H1 (cell line): ENCODE results near the gene LPP. TPM values are rescaled to one million over a fixed set of nuclear protein-coding genes. Genes with fewer than 3 reads are reported as not detected.

ENCODE experiments used
- CTCF ChIA-PET: fragments of 300-600 bp; sonication (Branson Sonifier 250); formaldehyde crosslinking; loops from one replicate; lab custom pipeline; 2021; ENCODE audit not compliant: partially characterized antibody; lab: Charles Lee
- POLR2A ChIA-PET: fragments of 300-600 bp; sonication (Branson Sonifier 250); formaldehyde crosslinking; loops from one replicate; lab custom pipeline; 2021; ENCODE audit warnings: inconsistent platforms; ENCODE audit not compliant: partially characterized antibody; lab: Charles Lee
- DNase-seq, 2 experiments: peaks; one replicate each; pipeline versions ENCODE4 v3.0.0 to v3.0.0-alpha.2; 2010 to 2022; ENCODE audit warnings: low spot score in 2 of 2, low read depth in 1 of 2, mixed read lengths in 1 of 2
- FAIRE-seq: peaks from 2 replicates; lab custom pipeline; 2011; peaks lifted over from hg19 to GRCh38; lab: Jason Lieb, UNC
- H2AFZ ChIP-seq: 2 replicates; pipeline ENCODE4 v1.8.1; 2012; ENCODE audit warnings: low read length, inconsistent platforms
- H2AK5ac ChIP-seq: 2 replicates; pipeline ENCODE4 v1.6.1; 2013; ENCODE audit warnings: low read depth, low read length
- H2BK120ac ChIP-seq: replicated peaks from 2 replicates; pipeline ENCODE3; 2013; ENCODE audit warnings: low read depth, low read length, inconsistent platforms
- H2BK12ac ChIP-seq: 2 replicates; pipeline ENCODE4 v1.6.1; 2013; ENCODE audit warnings: low read depth, low read length
- H2BK15ac ChIP-seq: 2 replicates; pipeline ENCODE4 v1.6.1; 2013; ENCODE audit warnings: low read length
- H2BK20ac ChIP-seq: 2 replicates; pipeline ENCODE4 v1.6.1; 2013; ENCODE audit warnings: low read length
- H2BK5ac ChIP-seq: 2 replicates; pipeline ENCODE4 v1.6.1; 2013; ENCODE audit warnings: low read depth, low read length
- H3K14ac ChIP-seq: 2 replicates; pipeline ENCODE4 v1.6.1; 2013; ENCODE audit warnings: inconsistent platforms; ENCODE audit not compliant: insufficient read length
- H3K18ac ChIP-seq: 2 replicates; pipeline ENCODE4 v1.6.1; 2013; ENCODE audit warnings: low read length; ENCODE audit errors: extremely low read depth
- H3K23ac ChIP-seq: 2 replicates; pipeline ENCODE4 v1.6.1; 2013; ENCODE audit warnings: inconsistent platforms; ENCODE audit not compliant: insufficient read length
- H3K23me2 ChIP-seq: 2 replicates; pipeline ENCODE4 v1.6.1; 2013; ENCODE audit warnings: low read depth, low read length
- H3K27ac ChIP-seq: 2 replicates; pipeline ENCODE4 v1.6.1; 2011; ENCODE audit warnings: low read depth, low read length, inconsistent platforms
- H3K27me3 ChIP-seq, 4 experiments: replicated peaks in 1 of 4; 1 replicate in 1 of 4; 2 replicates in 3 of 4; pipeline versions ENCODE4 v1.6.1 to v1.8.1; 2011 to 2013; ENCODE audit warnings: low read length in 3 of 4, mild to moderate bottlenecking in 3 of 4, inconsistent platforms in 2 of 4, mixed read lengths in 2 of 4, moderate library complexity in 1 of 4; ENCODE audit not compliant: control insufficient read depth in 3 of 4, insufficient read depth in 3 of 4; ENCODE audit errors: extremely low read depth in 1 of 4
- H3K36me3 ChIP-seq, 4 experiments: 2 replicates each; pipeline versions ENCODE4 v1.6.1 to v1.8.1; 2011 to 2013; ENCODE audit warnings: mild to moderate bottlenecking in 4 of 4, low read length in 3 of 4, moderate library complexity in 2 of 4, control low read depth in 1 of 4, inconsistent platforms in 1 of 4; ENCODE audit not compliant: insufficient read depth in 4 of 4, control insufficient read depth in 2 of 4
- H3K4ac ChIP-seq: replicated peaks from 2 replicates; pipeline ENCODE3; 2013; ENCODE audit warnings: low read length, low read depth, mixed read lengths, inconsistent platforms; ENCODE audit not compliant: insufficient read length
- H3K4me1 ChIP-seq, 4 experiments: replicated peaks in 1 of 4; 1 replicate in 1 of 4; 2 replicates in 3 of 4; pipeline versions ENCODE4 v1.6.1 to v1.8.1; 2011 to 2013; ENCODE audit warnings: low read length in 3 of 4, inconsistent platforms in 2 of 4, mixed read lengths in 1 of 4; ENCODE audit not compliant: insufficient read depth in 4 of 4, control insufficient read depth in 3 of 4
- H3K4me2 ChIP-seq, 2 experiments: 2 replicates each; pipeline versions ENCODE4 v1.6.1 to v1.8.1; 2011 to 2013; ENCODE audit warnings: low read depth in 2 of 2, low read length in 2 of 2, control low read depth in 1 of 2, inconsistent platforms in 1 of 2, mild to moderate bottlenecking in 1 of 2; ENCODE audit not compliant: insufficient read depth in 1 of 2
- H3K4me3 ChIP-seq, 4 experiments: fragments of 200-600, 300-600 bp in 1 of 4; sonication (generic), shearing (Covaris generic), sonication (Bioruptor Twin) in 1 of 4; 2 replicates each; pipeline versions ENCODE4 v1.5.1 to v1.8.1; 2011 to 2016; ENCODE audit warnings: low read length in 4 of 4, low read depth in 3 of 4, control low read depth in 2 of 4, inconsistent platforms in 2 of 4, mild to moderate bottlenecking in 2 of 4, mixed read lengths in 1 of 4, moderate library complexity in 1 of 4; ENCODE audit not compliant: insufficient read depth in 2 of 4; ENCODE audit errors: extremely low read depth in 1 of 4
- H3K56ac ChIP-seq: replicated peaks from 2 replicates; pipeline ENCODE3; 2013; ENCODE audit warnings: low read depth, mild to moderate bottlenecking, mixed read lengths, low read length, inconsistent platforms; ENCODE audit not compliant: insufficient read length
- H3K79me1 ChIP-seq: 2 replicates; pipeline ENCODE4 v1.6.1; 2013; ENCODE audit warnings: low read depth, low read length, control low read depth
- H3K79me2 ChIP-seq, 2 experiments: 2 replicates each; pipeline versions ENCODE4 v1.6.1 to v1.8.1; 2012 to 2013; ENCODE audit warnings: low read length in 2 of 2, mild to moderate bottlenecking in 2 of 2, inconsistent platforms in 1 of 2; ENCODE audit not compliant: insufficient read depth in 2 of 2, control insufficient read depth in 1 of 2
- H3K9ac ChIP-seq, 4 experiments: replicated peaks in 1 of 4; 1 replicate in 1 of 4; 2 replicates in 3 of 4; pipeline versions ENCODE4 v1.6.1 to v1.8.1; 2011 to 2013; ENCODE audit warnings: low read depth in 3 of 4, low read length in 3 of 4, control low read depth in 2 of 4, mild to moderate bottlenecking in 2 of 4, moderate library complexity in 2 of 4, inconsistent platforms in 1 of 4; ENCODE audit errors: extremely low read depth in 1 of 4
- H3K9me3 ChIP-seq, 2 experiments: 2 replicates each; pipeline versions ENCODE4 v1.6.1 to v1.8.1; 2012 to 2013; ENCODE audit warnings: mild to moderate bottlenecking in 2 of 2, moderate library complexity in 2 of 2, control low read depth in 1 of 2, inconsistent platforms in 1 of 2, low read depth in 1 of 2, low read length in 1 of 2, mixed read lengths in 1 of 2; ENCODE audit not compliant: insufficient read depth in 2 of 2
- H4K20me1 ChIP-seq, 2 experiments: replicated peaks in 1 of 2; 2 replicates each; pipeline versions ENCODE3 to v1.8.1; 2011 to 2013; ENCODE audit warnings: inconsistent platforms in 2 of 2, low read length in 2 of 2, mild to moderate bottlenecking in 1 of 2; ENCODE audit not compliant: insufficient read depth in 2 of 2, control insufficient read depth in 1 of 2
- H4K5ac ChIP-seq: 2 replicates; pipeline ENCODE4 v1.6.1; 2013; ENCODE audit warnings: low read length, low read depth, mixed read lengths, inconsistent platforms; ENCODE audit not compliant: insufficient read length
- H4K8ac ChIP-seq: 2 replicates; pipeline ENCODE4 v1.8.0; 2013; ENCODE audit warnings: mild to moderate bottlenecking, moderate library complexity, low read length, inconsistent platforms; ENCODE audit not compliant: insufficient read depth; ENCODE audit errors: extremely low read depth
- H4K91ac ChIP-seq: replicated peaks from 2 replicates; pipeline ENCODE3; 2013; ENCODE audit warnings: low read length, mixed read lengths, inconsistent platforms; ENCODE audit not compliant: insufficient read length
- CEBPB ChIP-seq: IDR thresholded peaks from 2 replicates; pipeline ENCODE4 v1.6.1; 2012; ENCODE audit warnings: low read depth, low read length
- JUN ChIP-seq: IDR thresholded peaks from 2 replicates; pipeline ENCODE4 v1.6.1; 2011; ENCODE audit warnings: low read depth, mild to moderate bottlenecking, improper control_type of control experiment, low read length
- TBP ChIP-seq: IDR thresholded peaks from 2 replicates; pipeline ENCODE4 v1.6.1; 2011; ENCODE audit warnings: low read depth, low read length, improper control_type of control experiment
- TCF12 ChIP-seq: IDR thresholded peaks from 2 replicates; pipeline ENCODE4 v1.6.1; 2011; ENCODE audit warnings: low read depth, mild to moderate bottlenecking, low read length
- USF2 ChIP-seq: IDR thresholded peaks from 2 replicates; pipeline ENCODE4 v1.6.1; 2011; ENCODE audit warnings: low read length, improper control_type of control experiment
- WGBS, 2 experiments: shearing (Covaris generic) in 1 of 2; methylation state at CpG; one replicate each; pipeline versions ENCODE4 v1.1.6 to v1.1.7; 2013 to 2015; ENCODE audit warnings: low lambda C conversion rate in 2 of 2, mixed read lengths in 2 of 2, inconsistent platforms in 1 of 2, low coverage in 1 of 2, missing lambda C conversion rate in 1 of 2; ENCODE audit not compliant: insufficient replicate concordance in 2 of 2, insufficient coverage in 1 of 2, insufficient read length in 1 of 2; ENCODE audit errors: extremely low coverage in 1 of 2, missing lambda C conversion rate in 1 of 2; 5-methylcytosine and 5-hydroxymethylcytosine counted together
- polyA plus RNA-seq, 7 experiments: library from polyadenylated mRNA; depleted of rRNA in 3 of 7; stranded (reverse) in 5 of 7; unstranded in 2 of 7; fragments of >200 nt in 5 of 7; fragments of 200-250 nt in 2 of 7; gene quantifications; 1 replicate in 5 of 7; 2 replicates in 1 of 7; 4 replicates in 1 of 7; pipeline versions ENCODE4 v1.2.1 to v1.2.3, GENCODE V29; 2011 to 2013; ENCODE audit warnings: missing spikeins in 2 of 7, mixed read lengths in 2 of 7
- total RNA-seq: library from RNA; stranded (reverse); fragmentation: NEBNext Ultra II Directional; extraction: Animal tissue kit (Norgen Biotek cat#: 25700); gene quantifications from 2 replicates; pipeline ENCODE4 v1.2.1, GENCODE V29; 2021

The LPP gene
- total and polyA plus RNA-seq, 2 of the 8 experiments (the other 6 are each of a cell fraction or from before 2014, with no cell fraction given), result 10.0 to 53.3 TPM

GRCh38 chr3:188520466-188520865, 366.5 kb downstream of the LPP start:
- no peak overlapping the region for H4K8ac ChIP-seq
- no peak overlapping the region for H2BK5ac ChIP-seq
- no peak overlapping the region for H2BK12ac ChIP-seq
- FAIRE-seq (no peak), DNase-seq (no peak)
- 85% methylated on average over 4 of the region's 4 CpGs; no CpG with 5 or more reads in 1 of the 2 experiments for WGBS, 2 experiments
- H3K9ac ChIP-seq, result no peak overlapping the region
- H3K79me2 ChIP-seq, result no peaks in the 10 kb centered on the region
- H4K91ac ChIP-seq, result no peak overlapping the region
- H3K18ac ChIP-seq, result no peak overlapping the region
- no peak overlapping the region for H3K56ac ChIP-seq
- H3K23ac ChIP-seq, result no peak overlapping the region
- no peak overlapping the region for H2AFZ ChIP-seq
- H2BK15ac ChIP-seq, result no peak overlapping the region
- ChIA-PET POLR2A (no interaction called here), CTCF (interaction anchor here (1.0 to 1.9 kb wide), 3 partner anchors 11 to 167 kb away, joined by 3 to 5 read pairs (median 3); no protein-coding TSS in a partner anchor)
- H3K27me3 ChIP-seq, result no peaks in the 10 kb centered on the region
- H3K9me3 ChIP-seq, result no peaks in the 10 kb centered on the region
- H3K36me3 ChIP-seq, result no peaks in the 10 kb centered on the region
- H4K5ac ChIP-seq, result no peak overlapping the region
- peaks cover 0 to 2% (median under 1%) of the 10 kb centered on the region in 4 experiments; a peak in 1 of 7 replicates for H3K4me1 ChIP-seq
- no peak overlapping the region for H2BK120ac ChIP-seq
- no peak overlapping the region for H2AK5ac ChIP-seq
- no peaks in the 10 kb centered on the region for H4K20me1 ChIP-seq
- no peaks in the 10 kb centered on the region for H3K79me1 ChIP-seq
- H3K4me2 ChIP-seq, result no peak overlapping the region
- no peak overlapping the region for H2BK20ac ChIP-seq
- H3K27ac ChIP-seq, result no peak overlapping the region
- H3K4me3 ChIP-seq, result no peak overlapping the region
- TF ChIP-seq TBP (no peak), TCF12 (no peak), JUN (no peak), CEBPB (no peak), USF2 (no peak)
- H3K14ac ChIP-seq, result no peak overlapping the region
- H3K4ac ChIP-seq, result no peak overlapping the region
- no peaks in the 10 kb centered on the region for H3K23me2 ChIP-seq
